HG02884 (cell line): ENCODE results near the gene TNIP1.

Experiments used
- ATAC-seq: cut with Tn5 transposase; IDR thresholded peaks from one replicate; pipeline ENCODE4 v1.9.1; 2021; ENCODE audit warnings: mild to moderate bottlenecking, moderate library complexity; ENCODE audit not compliant: unreplicated experiment

The TNIP1 gene

DNA sequence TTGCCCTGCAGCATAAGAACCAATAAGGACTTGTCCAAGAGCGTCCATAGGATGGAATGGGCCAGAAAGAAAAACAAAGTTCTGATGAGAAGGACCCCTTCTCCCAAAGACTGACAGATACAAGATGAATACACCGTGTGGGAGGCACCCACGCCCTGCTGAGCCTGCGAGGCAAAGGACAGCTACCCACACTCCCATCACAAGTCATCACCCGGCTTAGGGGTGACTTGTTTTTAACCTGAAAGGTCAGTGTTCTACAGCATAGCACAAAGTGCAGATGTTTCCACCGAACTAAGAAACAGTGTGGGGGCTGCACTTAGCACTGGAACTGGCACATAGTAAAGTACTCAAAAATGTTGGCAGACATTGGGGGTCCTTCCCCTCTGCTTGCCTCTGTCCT, 13.9 kb downstream of the TNIP1 start:
- no peak for ATAC-seq

DNA sequence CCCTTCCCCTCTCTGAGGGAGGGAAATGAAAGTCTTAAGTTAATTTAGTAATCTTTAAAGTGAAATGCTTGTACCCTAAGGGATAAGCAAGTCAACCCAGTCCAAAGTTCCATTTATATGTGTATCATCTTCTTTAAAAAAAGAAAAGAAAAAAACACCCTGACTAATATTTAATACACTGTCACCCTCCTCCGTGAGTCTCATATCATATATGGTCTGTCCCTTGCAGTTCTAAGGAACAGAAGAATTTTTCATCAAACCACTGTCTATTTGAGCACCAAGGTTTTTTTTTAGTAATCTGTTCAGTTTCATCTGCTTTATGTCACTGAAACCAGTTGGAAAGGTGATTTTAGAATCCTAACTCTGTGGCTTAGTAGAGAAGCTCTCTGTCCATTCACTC, 15.2 kb downstream of the TNIP1 start:
- no peak for ATAC-seq

GRCh38 chr5:151064916-151065499, 15.8 kb downstream of the TNIP1 start:
- ATAC-seq, result no peak

- no peak for ATAC-seq
These were observed 17.5 kb downstream of the TNIP1 start for GRCh38 chr5:151063142-151063989.

DNA sequence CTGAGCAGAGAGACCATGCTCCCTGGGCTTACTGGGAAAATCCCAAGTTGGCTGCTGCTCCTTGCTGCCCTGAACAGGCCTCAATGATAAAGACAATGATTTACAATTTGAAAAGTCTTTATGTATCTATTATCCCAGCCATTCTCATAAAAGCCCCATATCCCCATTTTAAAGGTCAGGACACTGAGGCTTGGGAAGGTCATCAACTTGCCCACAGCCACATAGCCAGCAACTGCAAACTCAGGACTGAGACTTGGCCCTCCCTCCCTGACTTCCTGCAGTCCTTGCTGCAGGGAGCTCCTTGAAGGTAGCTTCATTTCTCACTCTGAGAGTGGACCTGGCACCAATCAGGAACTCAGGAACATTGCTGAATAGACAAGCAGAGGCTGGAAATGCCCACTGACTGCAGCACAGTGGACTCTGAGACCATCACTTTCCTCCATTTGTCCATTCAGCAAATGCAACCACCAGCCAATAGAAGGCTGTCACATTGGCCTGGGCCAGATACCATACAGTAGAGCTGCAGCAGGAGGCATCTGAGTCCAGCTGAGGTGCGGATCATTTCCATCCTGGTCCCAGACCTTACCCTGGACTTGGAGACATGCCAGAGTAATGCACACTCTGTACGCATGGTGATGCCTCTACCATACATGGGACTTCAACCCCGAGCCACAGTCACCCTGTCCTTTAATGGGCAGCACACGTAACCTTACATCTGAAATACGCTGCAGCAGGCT, 18.3 kb downstream of the TNIP1 start:
- ATAC-seq, result no peak

- no peak for ATAC-seq
These were observed 20.1 kb downstream of the TNIP1 start for GRCh38 chr5:151060742-151061141.

- ATAC-seq, result no peak
These were observed 21.8 kb downstream of the TNIP1 start for GRCh38 chr5:151058891-151059489.

- no peak for ATAC-seq
These were observed 22.5 kb downstream of the TNIP1 start for GRCh38 chr5:151058301-151058700.

DNA sequence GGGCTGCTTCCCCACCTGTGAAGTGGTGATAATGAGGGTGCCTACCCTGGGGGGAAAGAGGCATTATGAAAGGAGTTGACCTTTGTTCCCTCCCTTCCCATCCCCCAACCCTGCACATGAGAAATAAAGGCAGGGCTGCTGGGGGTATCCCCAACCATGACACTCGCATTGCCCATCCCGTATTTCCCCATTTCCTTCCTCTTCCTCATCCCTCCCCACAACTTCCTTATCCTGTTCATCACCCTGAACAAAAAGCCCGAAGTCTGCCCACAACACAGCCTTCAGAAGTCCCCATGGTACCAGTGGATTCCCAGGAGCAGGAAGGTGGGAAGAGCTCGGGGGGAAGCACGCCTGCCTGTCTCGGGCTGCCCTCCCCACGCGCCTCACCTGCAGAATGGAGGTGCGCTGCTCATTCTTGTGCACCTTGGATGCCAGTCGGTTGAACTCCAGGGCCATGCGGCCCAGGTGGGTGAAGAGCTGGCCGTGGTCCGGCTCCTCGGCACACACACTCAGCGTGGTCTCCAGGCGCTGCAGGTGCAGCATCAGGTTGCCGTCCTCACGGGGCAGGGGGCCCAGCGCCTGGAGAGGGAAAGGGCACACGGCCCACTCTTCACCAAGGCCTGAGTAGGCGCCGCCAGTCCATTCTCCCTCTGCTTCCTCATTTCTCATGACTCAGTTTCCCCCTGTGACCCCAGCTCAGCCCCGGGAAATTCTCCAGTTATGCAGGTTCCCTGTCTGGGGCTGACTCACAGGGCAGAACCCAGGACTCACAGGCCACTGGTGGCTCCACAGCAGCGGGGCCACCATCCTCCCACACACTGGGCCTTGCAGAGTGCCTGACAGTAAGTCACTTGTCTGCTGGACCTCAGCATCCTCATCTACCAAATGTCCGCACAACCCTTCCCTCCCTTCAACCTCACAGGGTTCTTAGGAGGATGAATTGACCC, 24.2 kb downstream of the TNIP1 start:
- ATAC-seq, result no peak

DNA sequence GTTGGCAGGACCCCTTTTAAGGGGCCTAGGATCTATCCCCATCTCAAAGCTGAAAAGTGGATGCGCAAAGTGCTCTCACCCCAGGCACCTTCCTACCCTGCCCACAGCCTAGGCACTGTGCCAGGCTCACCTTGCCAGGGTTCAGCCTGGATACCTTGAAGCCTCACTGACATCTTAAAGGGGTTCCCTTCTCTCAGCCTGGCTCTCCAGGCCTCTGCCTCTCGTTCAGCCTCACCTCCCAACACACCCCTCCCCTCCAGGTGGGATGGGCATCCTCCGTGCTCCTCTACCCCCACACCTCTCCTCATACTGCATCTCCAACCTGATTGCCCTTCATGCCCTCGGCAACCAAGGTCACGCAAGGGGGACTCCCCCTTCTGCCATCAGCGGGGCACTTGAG, 25.5 kb downstream of the TNIP1 start:
- no peak for ATAC-seq

- ATAC-seq, result no peak
These were observed 26.1 kb downstream of the TNIP1 start for GRCh38 chr5:151054709-151055108.

- no peak for ATAC-seq
These were observed 26.9 kb downstream of the TNIP1 start for GRCh38 chr5:151053796-151054462.

- ATAC-seq, result no peak
These were observed 28.0 kb downstream of the TNIP1 start for GRCh38 chr5:151052836-151053235.

- no peak for ATAC-seq
These were observed 28.8 kb downstream of the TNIP1 start for GRCh38 chr5:151051931-151052608.

DNA sequence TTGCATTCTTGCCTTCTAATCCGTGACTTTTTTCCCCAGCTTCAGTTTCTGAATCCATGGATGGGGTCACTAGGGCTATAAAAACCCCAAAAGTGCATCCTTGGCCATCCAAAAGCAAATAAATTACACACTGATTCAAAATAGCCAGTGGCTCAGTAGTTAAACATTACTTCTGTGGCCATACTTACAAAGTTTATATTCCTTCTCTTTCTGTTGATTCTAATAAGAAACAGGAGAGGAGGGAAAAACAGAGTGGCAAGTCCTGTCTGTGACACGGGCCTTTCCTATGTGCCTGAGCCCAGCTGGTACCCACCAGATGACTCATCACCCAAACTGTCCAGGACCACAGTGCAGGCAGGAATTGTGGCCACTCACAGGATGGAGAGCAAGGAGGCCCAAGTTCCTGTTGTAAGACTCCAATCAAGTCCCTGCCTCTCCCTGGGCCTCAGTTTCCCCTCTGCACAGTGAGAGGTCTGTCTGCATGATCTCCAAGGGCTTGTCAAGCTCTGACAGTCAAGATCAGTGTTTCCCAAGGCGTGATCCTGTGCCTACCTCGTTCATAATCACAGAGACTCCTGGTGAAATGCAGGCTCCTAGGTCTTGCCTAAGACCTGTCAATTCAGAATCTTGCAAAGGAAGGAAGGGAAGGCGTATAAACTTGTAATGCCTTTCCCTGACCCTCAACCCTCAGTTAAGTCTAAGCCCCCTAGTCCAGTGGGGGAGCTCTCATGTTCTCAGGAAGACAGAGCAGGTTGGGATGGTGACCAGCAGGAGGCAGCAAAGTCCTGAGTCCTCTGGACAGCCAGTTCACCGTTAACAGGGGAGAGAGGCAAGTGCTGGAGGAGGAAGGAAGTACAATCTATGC, 29.5 kb downstream of the TNIP1 start:
- ATAC-seq, result peak; percentile 59

GRCh38 chr5:151048526-151048925, 32.3 kb downstream of the TNIP1 start:
- no peak for ATAC-seq

DNA sequence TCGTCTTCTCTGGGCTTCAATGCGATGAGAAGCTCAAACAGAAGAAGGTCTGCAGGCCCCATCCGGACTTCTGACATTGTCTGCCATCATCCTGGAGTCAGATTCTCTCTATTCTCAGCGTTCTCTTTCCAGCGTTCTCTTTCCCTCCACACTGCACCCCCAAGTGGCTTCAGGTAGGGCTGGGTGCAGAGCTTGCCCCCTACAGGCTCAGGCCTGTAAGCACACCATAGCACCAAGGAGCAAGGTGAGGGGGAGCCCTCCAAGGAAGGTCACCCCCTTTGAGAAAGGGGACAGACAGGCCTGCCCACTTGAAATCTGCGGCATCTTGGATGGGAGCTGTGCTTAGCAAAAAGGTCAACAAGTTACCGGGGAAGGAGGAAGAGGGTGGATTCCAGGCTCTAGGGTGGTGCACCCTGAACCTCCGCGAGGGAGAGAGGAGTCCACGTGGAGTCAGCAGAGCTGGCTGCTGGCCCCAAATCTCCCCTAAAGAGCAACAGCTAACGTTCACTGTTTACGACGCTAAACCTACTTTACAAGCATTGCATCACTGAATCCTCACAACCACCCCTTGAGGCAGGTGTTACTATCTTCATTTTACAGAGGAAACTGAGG, 32.9 kb downstream of the TNIP1 start:
- ATAC-seq, result no peak
